ENCODE results near the gene SLC43A1. TPM values are rescaled to one million over a fixed set of nuclear protein-coding genes. Genes with fewer than 3 reads are reported as not detected.

Gene SLC43A1
- total and polyA plus RNA-seq, 7 donors: 0.92 to 32.4 (median 19.1) TPM

DNA sequence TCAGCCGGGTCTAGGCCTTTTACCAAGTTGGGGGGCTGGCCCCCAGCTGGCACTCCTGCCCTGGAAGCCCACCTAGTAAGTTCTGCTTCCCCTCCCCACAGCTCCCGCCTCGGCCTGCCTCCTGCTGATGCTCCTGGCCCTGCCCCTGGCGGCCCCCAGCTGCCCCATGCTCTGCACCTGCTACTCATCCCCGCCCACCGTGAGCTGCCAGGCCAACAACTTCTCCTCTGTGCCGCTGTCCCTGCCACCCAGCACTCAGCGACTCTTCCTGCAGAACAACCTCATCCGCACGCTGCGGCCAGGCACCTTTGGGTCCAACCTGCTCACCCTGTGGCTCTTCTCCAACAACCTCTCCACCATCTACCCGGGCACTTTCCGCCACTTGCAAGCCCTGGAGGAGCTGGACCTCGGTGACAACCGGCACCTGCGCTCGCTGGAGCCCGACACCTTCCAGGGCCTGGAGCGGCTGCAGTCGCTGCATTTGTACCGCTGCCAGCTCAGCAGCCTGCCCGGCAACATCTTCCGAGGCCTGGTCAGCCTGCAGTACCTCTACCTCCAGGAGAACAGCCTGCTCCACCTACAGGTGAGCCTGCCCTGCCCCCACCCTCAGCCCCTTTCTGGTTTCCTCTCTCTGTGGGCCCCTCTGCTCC lies 47.9 kb downstream of the SLC43A1 start:
- WGBS, 2 donors: 81 to 86% methylated on average over 23 of the region's 23 CpGs
- DNase-seq: no peak

DNA sequence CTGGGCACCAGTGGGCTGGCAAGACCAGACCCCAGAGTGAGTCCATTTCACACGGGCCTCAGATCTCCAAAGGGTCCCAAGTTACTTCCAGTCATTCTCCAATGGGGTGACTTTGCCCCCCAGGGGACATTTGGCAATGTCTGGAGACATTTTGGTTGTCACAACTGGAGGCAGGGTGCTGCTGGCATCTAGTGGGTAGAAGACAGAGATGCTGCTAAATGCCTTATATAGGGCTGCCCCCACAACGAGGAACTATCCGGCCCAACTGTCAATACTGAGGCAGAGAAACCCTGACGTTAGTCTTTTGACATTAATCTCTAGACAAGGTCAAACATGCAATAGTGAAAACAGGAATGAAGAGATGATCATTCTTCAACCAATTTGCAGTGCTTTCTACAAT lies 48.8 kb downstream of the SLC43A1 start:
- 46 to 64% methylated on average over 4 of the region's 4 CpGs for WGBS, 2 donors
- no peaks in the 10 kb centered on the region for H3K36me3 ChIP-seq
- no peaks in the 10 kb centered on the region for H3K4me1 ChIP-seq
- H3K27me3 ChIP-seq: peaks cover 0 to 22% (median 15%) of the 10 kb centered on the region in 3 donors
- no peaks in the 10 kb centered on the region for H3K9me3 ChIP-seq
- TF ChIP-seq POLR2AphosphoS5 (IDR thresholded peaks at IDR 0.05): no peak
- TF ChIP-seq EP300 (IDR thresholded peaks at IDR 0.05): no peak
- H3K27ac ChIP-seq: no peak overlapping the region
- intact Hi-C loops (cut with DNase I): no loop called here
- no peak for DNase-seq
- no peak overlapping the region for H3K4me3 ChIP-seq

More for the DNA sequence above, 47.9 kb downstream of the SLC43A1 start:
- Histone ChIP-seq H3K27ac (no peak overlapping the region), H3K36me3 (no peaks in the 10 kb centered on the region), H3K27me3 (peaks cover 0 to 21% (median 13%) of the 10 kb centered on the region in 3 donors), H3K4me1 (no peaks in the 10 kb centered on the region), H3K9me3 (no peaks in the 10 kb centered on the region), H3K4me3 (no peak overlapping the region)
- intact Hi-C loops (cut with DNase I): no loop called here
- no peak for TF ChIP-seq POLR2AphosphoS5 (IDR thresholded peaks at IDR 0.05)
- TF ChIP-seq EP300 (IDR thresholded peaks at IDR 0.05): no peak
- TF ChIP-seq POLR2A (IDR thresholded peaks at IDR 0.05): no peak
- TF ChIP-seq, protein P1, sequence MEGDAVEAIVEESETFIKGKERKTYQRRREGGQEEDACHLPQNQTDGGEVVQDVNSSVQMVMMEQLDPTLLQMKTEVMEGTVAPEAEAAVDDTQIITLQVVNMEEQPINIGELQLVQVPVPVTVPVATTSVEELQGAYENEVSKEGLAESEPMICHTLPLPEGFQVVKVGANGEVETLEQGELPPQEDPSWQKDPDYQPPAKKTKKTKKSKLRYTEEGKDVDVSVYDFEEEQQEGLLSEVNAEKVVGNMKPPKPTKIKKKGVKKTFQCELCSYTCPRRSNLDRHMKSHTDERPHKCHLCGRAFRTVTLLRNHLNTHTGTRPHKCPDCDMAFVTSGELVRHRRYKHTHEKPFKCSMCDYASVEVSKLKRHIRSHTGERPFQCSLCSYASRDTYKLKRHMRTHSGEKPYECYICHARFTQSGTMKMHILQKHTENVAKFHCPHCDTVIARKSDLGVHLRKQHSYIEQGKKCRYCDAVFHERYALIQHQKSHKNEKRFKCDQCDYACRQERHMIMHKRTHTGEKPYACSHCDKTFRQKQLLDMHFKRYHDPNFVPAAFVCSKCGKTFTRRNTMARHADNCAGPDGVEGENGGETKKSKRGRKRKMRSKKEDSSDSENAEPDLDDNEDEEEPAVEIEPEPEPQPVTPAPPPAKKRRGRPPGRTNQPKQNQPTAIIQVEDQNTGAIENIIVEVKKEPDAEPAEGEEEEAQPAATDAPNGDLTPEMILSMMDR (IDR thresholded peaks at IDR 0.05): no peak

DNA sequence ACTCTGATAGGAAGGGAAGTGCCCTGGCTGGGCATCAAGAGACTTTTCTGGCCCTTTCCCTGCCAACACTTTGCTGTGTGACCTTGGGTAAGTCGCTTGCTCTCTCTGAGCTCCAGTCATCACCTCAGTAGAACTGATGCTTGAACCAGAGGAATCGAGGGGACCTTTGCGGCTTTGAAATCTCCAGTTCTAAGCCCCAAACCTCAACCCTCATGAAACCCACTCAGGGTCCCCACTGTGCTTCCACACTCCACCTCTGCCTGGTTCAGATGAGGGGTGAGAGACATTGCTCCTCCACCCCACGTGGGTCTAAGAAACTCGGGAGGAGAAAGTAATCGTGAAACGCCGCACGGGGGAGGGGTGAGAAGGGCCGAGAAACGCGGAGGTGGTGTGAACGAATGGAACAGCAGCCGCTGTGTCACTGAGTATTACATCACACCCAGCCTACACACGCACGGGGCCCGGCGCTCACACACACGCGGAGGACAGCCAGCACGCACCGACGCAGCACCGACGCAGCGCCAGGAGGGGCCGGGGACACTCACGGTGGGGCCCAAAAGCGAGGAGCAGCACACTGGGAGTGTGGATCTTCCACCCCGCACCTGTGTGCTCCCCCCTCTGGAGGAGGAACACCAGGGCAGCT lies 50.8 kb downstream of the SLC43A1 start:
- Histone ChIP-seq H3K4me3 (no peak overlapping the region), H3K27me3 (peaks cover 15 to 35% (median 32%) of the 10 kb centered on the region in 3 donors), H3K4me1 (peaks cover 0 to 15% (median 14%) of the 10 kb centered on the region in 4 donors), H3K27ac (no peak overlapping the region), H3K9me3 (no peaks in the 10 kb centered on the region), H3K36me3 (no peaks in the 10 kb centered on the region)
- intact Hi-C loops (cut with DNase I): no loop called here
- WGBS, 2 donors: 53 to 66% methylated on average over 30 of the region's 30 CpGs
- TF ChIP-seq EP300 (IDR thresholded peaks at IDR 0.05) (no peak), POLR2AphosphoS5 (IDR thresholded peaks at IDR 0.05) (no peak), POLR2A (IDR thresholded peaks at IDR 0.05) (no peak)
- TF ChIP-seq, protein P1 (IDR thresholded peaks at IDR 0.05): no peak
- no peak for DNase-seq

DNA sequence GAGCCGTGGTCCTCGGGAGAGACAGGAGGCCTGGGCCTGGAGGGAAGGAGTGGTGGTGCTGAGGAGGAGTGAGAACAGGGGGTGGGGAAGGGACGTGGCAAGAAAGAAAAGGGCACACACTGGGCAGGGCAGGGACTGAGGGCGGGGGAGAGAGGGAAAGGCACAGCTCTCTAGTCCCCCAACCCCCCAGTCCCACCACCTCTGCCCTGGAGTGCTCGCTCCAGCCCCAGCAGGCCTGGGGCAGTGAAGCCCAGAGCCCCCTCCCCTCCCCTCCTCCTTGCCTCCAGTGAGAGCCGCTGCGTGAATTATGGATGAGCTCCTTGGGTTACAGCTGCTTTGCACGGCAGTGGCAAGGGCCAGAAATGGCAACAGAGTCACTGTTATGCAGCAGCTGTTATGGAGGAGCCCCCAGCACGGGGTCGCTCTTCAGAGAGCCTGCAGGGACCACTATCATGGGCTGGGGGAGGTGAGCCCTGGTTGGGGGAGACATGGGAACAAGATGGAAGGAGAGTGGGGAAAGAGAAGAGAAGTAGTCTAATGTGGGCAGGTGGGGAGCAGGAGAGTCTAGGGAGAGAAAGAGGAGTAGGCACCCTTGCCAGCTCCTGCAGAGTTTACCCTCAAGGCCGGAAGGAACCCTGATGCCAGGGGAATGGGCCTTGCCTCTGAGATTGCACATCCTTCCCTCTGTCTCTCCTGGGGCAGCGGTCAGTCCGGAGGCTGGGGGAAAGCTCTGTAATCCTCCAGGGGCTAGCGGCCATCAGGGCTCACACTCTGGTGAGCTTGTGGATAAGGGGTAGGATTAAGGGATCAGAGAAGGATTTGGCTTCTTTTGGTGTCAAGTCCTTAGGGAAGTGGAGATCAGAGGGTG lies 51.6 kb downstream of the SLC43A1 start:
- intact Hi-C loops (cut with DNase I): no loop called here
- Histone ChIP-seq H3K36me3 (no peaks in the 10 kb centered on the region), H3K9me3 (no peaks in the 10 kb centered on the region), H3K27me3 (peaks cover 22 to 42% (median 40%) of the 10 kb centered on the region in 3 donors), H3K27ac (no peak overlapping the region), H3K4me3 (no peak overlapping the region), H3K4me1 (peaks cover 0 to 23% (median 22%) of the 10 kb centered on the region in 4 donors)
- TF ChIP-seq POLR2AphosphoS5 (IDR thresholded peaks at IDR 0.05) (no peak), POLR2A (IDR thresholded peaks at IDR 0.05) (no peak)
- TF ChIP-seq, protein P1 (IDR thresholded peaks at IDR 0.05): no peak
- no peak for DNase-seq
- WGBS, 2 donors: 77 to 78% methylated on average over 14 of the region's 14 CpGs

DNA sequence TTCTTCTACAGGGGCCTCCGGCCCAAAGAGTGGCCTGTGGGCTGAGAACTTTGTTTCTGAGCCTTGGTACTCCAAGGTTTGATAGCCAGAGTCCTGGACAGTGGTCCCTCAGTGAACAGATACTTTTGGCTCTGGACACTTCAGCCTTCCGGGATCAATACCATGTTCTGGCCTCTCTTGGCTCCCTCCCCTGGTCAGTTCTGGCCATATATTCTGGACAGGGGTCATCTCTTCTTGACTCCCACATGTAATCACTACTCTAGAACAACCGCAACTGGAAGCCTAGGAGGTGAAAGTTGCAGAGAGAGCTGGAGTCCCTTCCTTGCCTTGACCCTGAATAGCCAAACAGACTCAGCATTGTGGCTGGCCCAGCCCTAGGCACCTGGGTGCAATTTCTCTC lies 52.9 kb downstream of the SLC43A1 start:
- intact Hi-C loops (cut with DNase I): no loop called here
- H3K27ac ChIP-seq: no peak overlapping the region
- no peaks in the 10 kb centered on the region for H3K9me3 ChIP-seq
- H3K4me3 ChIP-seq: no peak overlapping the region
- peaks cover 34 to 55% (median 53%) of the 10 kb centered on the region in 3 donors for H3K27me3 ChIP-seq
- no peak for DNase-seq
- H3K4me1 ChIP-seq: peaks cover 0 to 36% (median 35%) of the 10 kb centered on the region in 4 donors
- WGBS, 2 donors: 88 to 93% methylated on average over 3 of the region's 3 CpGs
- TF ChIP-seq POLR2AphosphoS5 (IDR thresholded peaks at IDR 0.05) (no peak), POLR2A (IDR thresholded peaks at IDR 0.05) (no peak), EP300 (IDR thresholded peaks at IDR 0.05) (no peak)
- TF ChIP-seq, protein P1 (IDR thresholded peaks at IDR 0.05): no peak
- no peaks in the 10 kb centered on the region for H3K36me3 ChIP-seq

Measured in sigmoid colon (tissue), 7 donors.